ENCODE results near the gene KLK14.

KLK14 gene

DNA sequence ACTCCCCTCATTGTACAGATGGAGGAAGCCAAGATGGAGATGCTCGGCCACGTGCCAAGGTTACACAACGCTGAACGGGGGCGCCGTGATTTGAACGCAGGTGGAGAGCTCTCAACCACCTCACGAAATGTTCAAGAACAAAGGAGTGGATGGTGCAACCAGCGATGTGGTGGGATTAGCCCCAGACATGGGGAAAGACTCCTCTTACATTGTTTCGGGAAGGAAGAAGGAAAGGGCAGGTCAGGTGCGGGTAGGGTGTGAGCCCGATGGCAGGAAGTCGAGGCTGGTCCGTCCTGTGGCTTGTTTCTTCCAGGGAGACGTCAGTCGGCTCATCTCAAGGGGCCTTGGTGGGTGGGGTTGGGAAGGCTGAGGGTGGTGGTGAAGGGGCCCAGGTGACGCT, 7.1 kb upstream of the KLK14 start:
- H3K27ac ChIP-seq (ENCODE audit: extremely low read depth, low read depth, low read length): no peak overlapping the region
- H3K4me3 ChIP-seq (ENCODE audit: low read depth, low read length): no peak overlapping the region
- POLR2A ChIA-PET: no interaction called here
- CTCF ChIA-PET: interaction anchor here (0.6 to 1.5 kb wide), 2 partner anchors 69 to 475 kb away, joined by 4 to 5 read pairs; no protein-coding TSS in a partner anchor
- no peaks in the 10 kb centered on the region for H3K9me3 ChIP-seq (ENCODE audit: control insufficient read depth, insufficient read depth, low read depth, low read length)
- peaks cover 15% of the 10 kb centered on the region for H3K4me1 ChIP-seq (ENCODE audit: control insufficient read depth, insufficient read depth, low read length)
- H3K36me3 ChIP-seq (ENCODE audit: control insufficient read depth in 2 of 2, insufficient read depth in 1 of 2, low read length in 2 of 2): no peaks in the 10 kb centered on the region; a peak in 1 of 3 replicates
- TF ChIP-seq SP3 (tag by site-specific recombination; IDR thresholded peaks at IDR 0.05) (no peak), GLI4 (tag by site-specific recombination; IDR thresholded peaks at IDR 0.05) (no peak), ZBTB20 (tag by site-specific recombination; IDR thresholded peaks at IDR 0.05) (no peak), KLF8 (tag by site-specific recombination; IDR thresholded peaks at IDR 0.05) (no peak), ZNF530 (tag by site-specific recombination; IDR thresholded peaks at IDR 0.05; ENCODE audit: low read depth) (no peak), ZNF658 (tag by site-specific recombination; IDR thresholded peaks at IDR 0.05) (no peak), ZNF311 (tag by site-specific recombination; IDR thresholded peaks at IDR 0.05; ENCODE audit: borderline replicate concordance) (no peak), ZNF169 (tag by site-specific recombination; IDR thresholded peaks at IDR 0.05) (no peak), TCF7L2 (IDR thresholded peaks at IDR 0.05; ENCODE audit: borderline replicate concordance, low read depth, low read length) (no peak), ZNF529 (tag by site-specific recombination; IDR thresholded peaks at IDR 0.05; ENCODE audit: insufficient replicate concordance) (no peak), ZNF600 (tag by site-specific recombination; IDR thresholded peaks at IDR 0.05) (no peak), OSR2 (tag by site-specific recombination; IDR thresholded peaks at IDR 0.05) (no peak), SETDB1 (IDR thresholded peaks at IDR 0.05; ENCODE audit: insufficient read length, low read length) (no peak)
- TF ChIP-seq, protein P1, sequence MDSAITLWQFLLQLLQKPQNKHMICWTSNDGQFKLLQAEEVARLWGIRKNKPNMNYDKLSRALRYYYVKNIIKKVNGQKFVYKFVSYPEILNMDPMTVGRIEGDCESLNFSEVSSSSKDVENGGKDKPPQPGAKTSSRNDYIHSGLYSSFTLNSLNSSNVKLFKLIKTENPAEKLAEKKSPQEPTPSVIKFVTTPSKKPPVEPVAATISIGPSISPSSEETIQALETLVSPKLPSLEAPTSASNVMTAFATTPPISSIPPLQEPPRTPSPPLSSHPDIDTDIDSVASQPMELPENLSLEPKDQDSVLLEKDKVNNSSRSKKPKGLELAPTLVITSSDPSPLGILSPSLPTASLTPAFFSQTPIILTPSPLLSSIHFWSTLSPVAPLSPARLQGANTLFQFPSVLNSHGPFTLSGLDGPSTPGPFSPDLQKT (IDR thresholded peaks at IDR 0.05; ENCODE audit: borderline replicate concordance, low read depth, low read length): no peak

DNA sequence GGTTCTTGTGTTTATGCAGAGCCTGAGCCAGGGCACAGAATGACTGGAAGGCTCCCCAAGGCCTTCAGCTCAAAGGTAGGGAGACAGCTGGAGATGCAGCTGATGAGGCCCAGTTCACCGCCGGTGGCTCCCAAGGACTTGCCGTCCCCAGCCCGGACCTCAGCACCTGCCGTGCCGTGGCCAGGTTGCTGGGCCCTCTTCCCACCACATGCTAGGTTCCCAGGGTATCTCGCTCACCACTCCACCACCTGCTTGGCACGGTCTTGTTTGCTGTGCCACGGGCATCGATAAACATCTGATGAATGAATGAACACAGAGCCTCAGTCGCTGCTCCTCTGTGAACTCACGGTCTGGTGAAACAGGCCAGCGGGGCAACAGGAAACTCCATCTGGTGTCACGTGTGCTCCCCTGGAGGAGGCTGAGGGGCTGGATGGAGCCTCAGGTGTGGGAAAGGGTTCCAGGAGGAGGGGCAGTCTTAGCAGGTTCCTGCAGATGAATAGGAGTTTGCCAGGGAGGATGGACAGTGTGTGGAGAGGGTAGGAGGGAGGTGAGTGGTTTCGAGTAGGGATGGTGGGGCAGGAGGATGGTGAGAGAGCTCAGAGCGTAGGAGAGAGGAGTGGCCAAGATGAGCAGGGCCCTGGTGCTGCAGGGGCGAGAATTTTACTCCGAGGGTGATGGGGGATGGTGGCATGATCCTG, 3.6 kb upstream of the KLK14 start:
- no peak overlapping the region for H3K27ac ChIP-seq (ENCODE audit: extremely low read depth, low read depth, low read length)
- CTCF ChIA-PET: interaction anchor here (0.7 to 1.4 kb wide), 5 partner anchors 8 to 164 kb away, joined by 3 read pairs; no protein-coding TSS in a partner anchor
- no peaks in the 10 kb centered on the region for H3K36me3 ChIP-seq (ENCODE audit: control insufficient read depth in 2 of 2, insufficient read depth in 1 of 2, low read length in 2 of 2)
- TF ChIP-seq ZFP3 (tag by site-specific recombination; IDR thresholded peaks at IDR 0.05; ENCODE audit: low read depth) (peak; percentile 73; the same call in 1 of the 2 replicates), ZNF202 (tag by site-specific recombination; IDR thresholded peaks at IDR 0.05; ENCODE audit: borderline replicate concordance) (no peak), ZNF146 (tag by site-specific recombination; IDR thresholded peaks at IDR 0.05) (no peak), ZFP41 (tag by site-specific recombination; IDR thresholded peaks at IDR 0.05; ENCODE audit: borderline replicate concordance) (no peak), ZNF366 (tag by site-specific recombination; conservative IDR thresholded peaks at IDR 0.05) (no peak), ZNF510 (tag by site-specific recombination; IDR thresholded peaks at IDR 0.05; ENCODE audit: insufficient replicate concordance) (no peak), ZNF548 (tag by site-specific recombination; IDR thresholded peaks at IDR 0.05) (no peak)
- POLR2A ChIA-PET: interaction anchor here (1.4 kb wide), 1 partner anchor 15 kb away, joined by 5 read pairs; no protein-coding TSS in a partner anchor
- no peak overlapping the region for H3K4me3 ChIP-seq (ENCODE audit: low read depth, low read length)
- H3K4me1 ChIP-seq (ENCODE audit: control insufficient read depth, insufficient read depth, low read length): no peaks in the 10 kb centered on the region
- H3K9me3 ChIP-seq (ENCODE audit: control insufficient read depth, insufficient read depth, low read depth, low read length): no peaks in the 10 kb centered on the region

DNA sequence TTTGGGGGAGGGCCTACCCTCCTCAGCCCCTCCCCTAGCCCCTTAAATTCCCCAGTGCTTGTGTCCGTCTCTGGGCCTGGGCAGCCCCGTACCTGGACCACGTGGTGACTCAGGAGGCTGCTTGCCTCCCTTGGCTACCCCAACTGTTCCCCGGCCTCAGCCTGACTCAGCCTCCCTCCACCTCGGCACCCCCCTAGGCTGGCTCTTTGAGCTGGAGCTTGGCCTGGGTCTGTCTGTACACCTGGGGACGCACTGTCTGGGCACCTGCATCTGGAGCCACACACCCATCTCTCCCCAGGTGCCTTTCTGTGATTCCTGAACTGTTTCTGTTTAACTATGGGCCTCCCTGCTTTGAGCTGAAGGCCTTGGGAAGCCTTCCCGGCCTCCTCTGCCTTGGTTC, 1.8 kb upstream of the KLK14 start:
- Histone ChIP-seq H3K9me3 (ENCODE audit: control insufficient read depth, insufficient read depth, low read depth, low read length) (no peaks in the 10 kb centered on the region), H3K4me1 (ENCODE audit: control insufficient read depth, insufficient read depth, low read length) (no peaks in the 10 kb centered on the region), H3K36me3 (ENCODE audit: control insufficient read depth in 2 of 2, insufficient read depth in 1 of 2, low read length in 2 of 2) (no peaks in the 10 kb centered on the region), H3K4me3 (ENCODE audit: low read depth, low read length) (no peak overlapping the region), H3K27ac (ENCODE audit: extremely low read depth, low read depth, low read length) (no peak overlapping the region)
- TF ChIP-seq, protein P2, sequence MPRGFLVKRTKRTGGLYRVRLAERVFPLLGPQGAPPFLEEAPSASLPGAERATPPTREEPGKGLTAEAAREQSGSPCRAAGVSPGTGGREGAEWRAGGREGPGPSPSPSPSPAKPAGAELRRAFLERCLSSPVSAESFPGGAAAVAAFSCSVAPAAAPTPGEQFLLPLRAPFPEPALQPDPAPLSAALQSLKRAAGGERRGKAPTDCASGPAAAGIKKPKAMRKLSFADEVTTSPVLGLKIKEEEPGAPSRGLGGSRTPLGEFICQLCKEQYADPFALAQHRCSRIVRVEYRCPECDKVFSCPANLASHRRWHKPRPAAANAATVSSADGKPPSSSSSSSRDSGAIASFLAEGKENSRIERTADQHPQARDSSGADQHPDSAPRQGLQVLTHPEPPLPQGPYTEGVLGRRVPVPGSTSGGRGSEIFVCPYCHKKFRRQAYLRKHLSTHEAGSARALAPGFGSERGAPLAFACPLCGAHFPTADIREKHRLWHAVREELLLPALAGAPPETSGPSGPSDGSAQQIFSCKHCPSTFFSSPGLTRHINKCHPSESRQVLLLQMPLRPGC (tag by site-specific recombination; IDR thresholded peaks at IDR 0.05): no peak
- TF ChIP-seq ZNF335 (tag by site-specific recombination; conservative IDR thresholded peaks at IDR 0.05) (no peak), ZNF521 (tag by site-specific recombination; IDR thresholded peaks at IDR 0.05) (no peak), ZFP41 (tag by site-specific recombination; IDR thresholded peaks at IDR 0.05; ENCODE audit: borderline replicate concordance) (no peak), KLF1 (tag by site-specific recombination; IDR thresholded peaks at IDR 0.05) (no peak), ZBTB7A (tag by site-specific recombination; IDR thresholded peaks at IDR 0.05; ENCODE audit: low read depth) (no peak)
- ChIA-PET POLR2A (no interaction called here), CTCF (interaction anchor here (0.6 to 1.3 kb wide), 3 partner anchors 10 to 546 kb away, joined by 3 to 7 read pairs (median 3); no protein-coding TSS in a partner anchor)

All from HEK293 (cell line).